Caco-2 (cell line): ENCODE results near the gene PPP1R12A. TPM values are rescaled to one million over a fixed set of nuclear protein-coding genes. Genes with fewer than 3 reads are reported as not detected.

ENCODE experiments used
- BruUV-seq: library from RNA; stranded (reverse); fragments of 400-500 nt; replicated peaks from 2 replicates; lab custom pipeline; 2021; lab: Mats Ljungman, UMichigan
- CTCF ChIA-PET: fragments of 300-600 bp; sonication (Branson Sonifier 250); formaldehyde crosslinking; loops from one replicate; lab custom pipeline; 2022; ENCODE audit warnings: antibody characterized with exemption; lab: Charles Lee
- POLR2A ChIA-PET: fragments of 300-600 bp; sonication (Branson Sonifier 250); formaldehyde crosslinking; loops from one replicate; lab custom pipeline; 2022; ENCODE audit warnings: antibody characterized with exemption; lab: Charles Lee
- DNase-seq, 2 experiments: peaks; one replicate each; pipeline versions ENCODE4 v3.0.0 to v3.0.0-alpha.2; 2020 to 2022
- H3K27me3 ChIP-seq: replicated peaks from 2 replicates; pipeline ENCODE4 v1.6.0; 2011; ENCODE audit warnings: low read length; ENCODE audit not compliant: control insufficient read depth, insufficient read depth
- H3K36me3 ChIP-seq: 2 replicates; pipeline ENCODE4 v1.5.1; 2011; ENCODE audit warnings: low read length; ENCODE audit not compliant: control insufficient read depth, insufficient read depth
- H3K4me1 ChIP-seq: fragments of 250-450 bp; sonication (Bioruptor Pico); 2 replicates; pipeline ENCODE4 v1.5.1; 2020; ENCODE audit warnings: mild to moderate bottlenecking
- H3K4me3 ChIP-seq: 2 replicates; pipeline ENCODE4 v1.5.1; 2011; ENCODE audit warnings: low read depth, mild to moderate bottlenecking, control low read depth, low read length
- H3K9me3 ChIP-seq: fragments of 250-450 bp; sonication (Bioruptor Pico); 2 replicates; pipeline ENCODE4 v1.5.1; 2020; ENCODE audit warnings: mild to moderate bottlenecking, moderate library complexity
- H3K27ac Mint-ChIP-seq: one replicate; pipeline ENCODE4 v1.8.0; 2022; ENCODE audit warnings: mixed read lengths; ENCODE audit not compliant: unreplicated experiment
- H3K27me3 Mint-ChIP-seq: one replicate; pipeline ENCODE4 v1.8.0; 2022; ENCODE audit warnings: mixed read lengths; ENCODE audit not compliant: insufficient read depth, unreplicated experiment
- H3K36me3 Mint-ChIP-seq: one replicate; pipeline ENCODE4 v1.8.0; 2022; ENCODE audit warnings: mild to moderate bottlenecking, mixed read lengths; ENCODE audit not compliant: insufficient read depth, unreplicated experiment
- H3K4me1 Mint-ChIP-seq: one replicate; pipeline ENCODE4 v1.8.0; 2022; ENCODE audit warnings: low read depth, mixed read lengths; ENCODE audit not compliant: unreplicated experiment
- H3K4me3 Mint-ChIP-seq: one replicate; pipeline ENCODE4 v1.8.0; 2022; ENCODE audit warnings: mild to moderate bottlenecking, moderate library complexity, mixed read lengths; ENCODE audit not compliant: unreplicated experiment
- H3K9me3 Mint-ChIP-seq: one replicate; pipeline ENCODE4 v1.8.0; 2022; ENCODE audit warnings: mixed read lengths; ENCODE audit not compliant: unreplicated experiment
- intact Hi-C: fragments of 100-400 bp; cut with micrococcal nuclease; formaldehyde crosslinking; loops from one replicate; pipeline ENCODE4 v1.10.0; 2022; ENCODE audit not compliant: unreplicated experiment
- total RNA-seq: library from RNA; stranded (reverse); gene quantifications from 2 replicates; pipeline ENCODE4 v1.2.3, GENCODE V29; 2022
- TF ChIP-seq, protein P1 (sequence below), 2 experiments: fragments of 200-600 bp in 1 of 2; IDR thresholded peaks; 1 replicate in 1 of 2; 2 replicates in 1 of 2; pipeline versions ENCODE4 v1.5.1 to v1.8.0; 2011 to 2022; ENCODE audit warnings: antibody characterized with exemption in 1 of 2, control low read depth in 1 of 2, inconsistent platforms in 1 of 2, low read depth in 1 of 2, low read length in 1 of 2, mild to moderate bottlenecking in 1 of 2, moderate library complexity in 1 of 2; ENCODE audit not compliant: insufficient read depth in 1 of 2, severe bottlenecking in 1 of 2, unreplicated experiment in 1 of 2

The PPP1R12A gene
- total RNA-seq, 1 experiment from 2014 or later: 62.5 TPM

DNA sequence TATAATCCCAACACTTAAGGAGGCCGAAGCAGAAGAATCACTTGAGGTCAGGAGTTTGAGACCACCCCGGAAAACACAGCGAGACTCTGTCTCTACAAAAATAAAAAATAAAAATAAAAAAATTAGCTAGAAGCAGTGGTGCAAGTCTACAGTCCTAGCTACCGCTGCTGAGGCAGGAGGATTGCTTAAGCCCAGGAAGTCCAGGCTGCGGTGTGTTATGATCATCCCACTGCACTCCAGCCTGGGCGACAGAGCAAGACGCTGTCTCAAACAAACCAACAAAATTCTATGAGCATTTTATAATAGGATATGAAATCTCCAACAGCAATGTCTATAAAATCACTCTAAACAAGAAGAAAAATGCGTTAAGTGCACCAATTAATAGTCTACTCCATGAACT is 75.3 kb downstream of the PPP1R12A start:
- CTCF ChIA-PET: no interaction called here
- H3K27me3 ChIP-seq: no peaks in the 10 kb centered on the region

DNA sequence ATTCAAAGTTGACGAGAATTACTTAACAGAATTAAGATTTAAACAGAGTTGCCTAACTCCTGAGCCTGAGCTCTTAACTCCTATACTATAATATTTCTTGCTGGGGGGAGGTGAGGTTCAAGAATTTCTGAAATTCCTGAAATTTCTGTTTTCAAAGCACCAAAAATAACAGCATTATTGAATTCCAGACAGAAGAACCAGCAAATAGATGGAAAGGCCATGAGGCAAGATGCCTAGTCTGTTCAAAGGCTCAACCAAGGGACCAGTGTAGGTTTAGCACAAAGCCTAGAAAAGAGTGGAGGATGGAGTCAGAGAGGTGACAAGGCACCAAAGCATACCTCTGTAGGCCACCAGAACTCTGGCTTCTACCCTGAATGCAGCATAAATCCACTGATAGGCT is 76.4 kb downstream of the PPP1R12A start:
- H3K9me3 Mint-ChIP-seq: peaks cover 11% of the 10 kb centered on the region
- intact Hi-C loops: no loop called here
- H3K27ac Mint-ChIP-seq: no peak overlapping the region
- H3K27me3 ChIP-seq: no peaks in the 10 kb centered on the region
- ChIA-PET POLR2A (no interaction called here), CTCF (no interaction called here)
- TF ChIP-seq, protein P1, sequence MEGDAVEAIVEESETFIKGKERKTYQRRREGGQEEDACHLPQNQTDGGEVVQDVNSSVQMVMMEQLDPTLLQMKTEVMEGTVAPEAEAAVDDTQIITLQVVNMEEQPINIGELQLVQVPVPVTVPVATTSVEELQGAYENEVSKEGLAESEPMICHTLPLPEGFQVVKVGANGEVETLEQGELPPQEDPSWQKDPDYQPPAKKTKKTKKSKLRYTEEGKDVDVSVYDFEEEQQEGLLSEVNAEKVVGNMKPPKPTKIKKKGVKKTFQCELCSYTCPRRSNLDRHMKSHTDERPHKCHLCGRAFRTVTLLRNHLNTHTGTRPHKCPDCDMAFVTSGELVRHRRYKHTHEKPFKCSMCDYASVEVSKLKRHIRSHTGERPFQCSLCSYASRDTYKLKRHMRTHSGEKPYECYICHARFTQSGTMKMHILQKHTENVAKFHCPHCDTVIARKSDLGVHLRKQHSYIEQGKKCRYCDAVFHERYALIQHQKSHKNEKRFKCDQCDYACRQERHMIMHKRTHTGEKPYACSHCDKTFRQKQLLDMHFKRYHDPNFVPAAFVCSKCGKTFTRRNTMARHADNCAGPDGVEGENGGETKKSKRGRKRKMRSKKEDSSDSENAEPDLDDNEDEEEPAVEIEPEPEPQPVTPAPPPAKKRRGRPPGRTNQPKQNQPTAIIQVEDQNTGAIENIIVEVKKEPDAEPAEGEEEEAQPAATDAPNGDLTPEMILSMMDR (IDR thresholded peaks at IDR 0.05; ENCODE audit: insufficient read depth in 1 of 2, low read depth in 1 of 2, low read length in 1 of 2, severe bottlenecking in 1 of 2, unreplicated experiment in 1 of 2): no peak
- H3K36me3 Mint-ChIP-seq: peaks cover 21% of the 10 kb centered on the region
- H3K36me3 ChIP-seq: no peaks in the 10 kb centered on the region
- no peaks in the 10 kb centered on the region for H3K9me3 ChIP-seq
- no peaks in the 10 kb centered on the region for H3K27me3 Mint-ChIP-seq
- peaks cover 7% of the 10 kb centered on the region for H3K4me1 ChIP-seq
- no TSS peak for BruUV-seq
- H3K4me1 Mint-ChIP-seq: peaks cover 15% of the 10 kb centered on the region
- H3K4me3 Mint-ChIP-seq: no peak overlapping the region
- H3K4me3 ChIP-seq: no peak overlapping the region
- no peak for DNase-seq

More for the DNA sequence above, 75.3 kb downstream of the PPP1R12A start:
- intact Hi-C loops: no loop called here
- Mint-ChIP-seq H3K4me3 (no peak overlapping the region), H3K9me3 (peaks cover 11% of the 10 kb centered on the region), H3K36me3 (peaks cover 24% of the 10 kb centered on the region), H3K27me3 (no peaks in the 10 kb centered on the region), H3K27ac (no peak overlapping the region), H3K4me1 (peaks cover 26% of the 10 kb centered on the region)
- no peaks in the 10 kb centered on the region for H3K36me3 ChIP-seq
- POLR2A ChIA-PET: no interaction called here
- BruUV-seq: no TSS peak
- no peaks in the 10 kb centered on the region for H3K9me3 ChIP-seq
- TF ChIP-seq, protein P1 (IDR thresholded peaks at IDR 0.05; ENCODE audit: insufficient read depth in 1 of 2, low read depth in 1 of 2, low read length in 1 of 2, severe bottlenecking in 1 of 2, unreplicated experiment in 1 of 2): no peak
- DNase-seq: no peak
- H3K4me3 ChIP-seq: no peak overlapping the region
- peaks cover 7% of the 10 kb centered on the region for H3K4me1 ChIP-seq

DNA sequence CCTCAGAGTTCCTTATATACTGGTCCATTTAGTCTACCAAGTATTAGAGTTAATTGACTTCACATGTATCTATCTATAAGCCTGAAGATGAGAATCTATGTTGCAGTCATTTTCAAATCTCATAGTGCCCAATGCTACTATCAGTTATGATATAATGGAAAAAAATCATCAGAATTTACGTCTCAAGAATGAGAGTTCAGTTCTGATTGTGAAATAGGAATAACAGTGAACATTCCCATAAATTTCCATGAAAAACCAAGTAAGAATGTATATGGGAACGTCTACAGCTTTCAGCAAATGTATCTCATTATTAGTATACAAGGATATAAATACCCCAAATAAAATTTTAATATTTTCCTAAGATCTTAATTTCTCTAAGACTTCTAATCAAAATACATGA is 77.2 kb downstream of the PPP1R12A start:
- no peaks in the 10 kb centered on the region for H3K27me3 Mint-ChIP-seq

More for the DNA sequence above, 77.2 kb downstream of the PPP1R12A start:
- Mint-ChIP-seq H3K4me3 (no peak overlapping the region), H3K27ac (no peak overlapping the region), H3K9me3 (peaks cover 7% of the 10 kb centered on the region), H3K36me3 (peaks cover 21% of the 10 kb centered on the region), H3K4me1 (peaks cover 10% of the 10 kb centered on the region)
- Histone ChIP-seq H3K36me3 (no peaks in the 10 kb centered on the region), H3K4me3 (no peak overlapping the region), H3K9me3 (no peaks in the 10 kb centered on the region), H3K27me3 (no peaks in the 10 kb centered on the region), H3K4me1 (peaks cover 7% of the 10 kb centered on the region)
- DNase-seq: no peak
- ChIA-PET POLR2A (no interaction called here), CTCF (no interaction called here)
- no TSS peak for BruUV-seq
- TF ChIP-seq, protein P1 (IDR thresholded peaks at IDR 0.05; ENCODE audit: insufficient read depth in 1 of 2, low read depth in 1 of 2, low read length in 1 of 2, severe bottlenecking in 1 of 2, unreplicated experiment in 1 of 2): no peak
- intact Hi-C loops: no loop called here
